SH-SY5Y (cell line): Measurements from ENCODE around the gene LRRC8A.

Experiments
- GATA2 ChIP-seq: IDR thresholded peaks from 2 replicates; pipeline ENCODE4 v1.6.1; 2011; ENCODE audit warnings: mild to moderate bottlenecking, low read depth, low read length
- GATA3 ChIP-seq: IDR thresholded peaks from 2 replicates; pipeline ENCODE4 v1.6.1; 2011; ENCODE audit warnings: low read depth, mild to moderate bottlenecking, low read length, moderate library complexity

The LRRC8A gene

GRCh38 chr9:128912270-128912853, 30.4 kb downstream of the LRRC8A start:
- TF ChIP-seq GATA2 (no peak), GATA3 (no peak)

GRCh38 chr9:128913048-128913900, 31.3 kb downstream of the LRRC8A start:
- TF ChIP-seq GATA3 (no peak), GATA2 (no peak)

GRCh38 chr9:128913995-128914772, 32.3 kb downstream of the LRRC8A start:
- TF ChIP-seq GATA2 = no peak
- TF ChIP-seq GATA3 = no peak

- TF ChIP-seq GATA2 = no peak
- TF ChIP-seq GATA3 = no peak
Observed at GRCh38 chr9:128916204-128916603, 34.3 kb downstream of the LRRC8A start.

GRCh38 chr9:128916745-128917144, 34.8 kb downstream of the LRRC8A start:
- TF ChIP-seq GATA3 = no peak
- TF ChIP-seq GATA2 = no peak

- TF ChIP-seq GATA3 (no peak), GATA2 (no peak)
Observed at GRCh38 chr9:128917151-128917849, 35.4 kb downstream of the LRRC8A start.

GRCh38 chr9:128918921-128919320, 37.0 kb downstream of the LRRC8A start:
- TF ChIP-seq GATA2 = no peak
- TF ChIP-seq GATA3 = no peak

GRCh38 chr9:128919402-128920089, 37.6 kb downstream of the LRRC8A start:
- TF ChIP-seq GATA2 = no peak
- no peak for TF ChIP-seq GATA3

GRCh38 chr9:128920381-128921058, 38.6 kb downstream of the LRRC8A start, which contains the start of gene PHYHD1:
Gene PHYHD1, plus strand, starts transcription at chr9:128920982. Its CDS starts 1,342 bp downstream, at chr9:128922324.
- no peak for TF ChIP-seq GATA3
- TF ChIP-seq GATA2 = no peak

GRCh38 chr9:128921881-128922763, 40.2 kb downstream of the LRRC8A start:
- no peak for TF ChIP-seq GATA3
- TF ChIP-seq GATA2 = no peak

GRCh38 chr9:128923493-128923883, 41.6 kb downstream of the LRRC8A start:
- no peak for TF ChIP-seq GATA2
- TF ChIP-seq GATA3 = no peak

- TF ChIP-seq GATA2 = no peak
- TF ChIP-seq GATA3 = no peak
Observed at GRCh38 chr9:128927731-128928411, 45.9 kb downstream of the LRRC8A start.
